ENCODE data around the gene UBA6.
"Not testable (repeated sequence)": the region's sequence is repeated elsewhere in the genome, so short reads cannot be mapped to it uniquely, and the experiment has no call there.

- TF ChIP-seq CTCF (IDR thresholded peaks at IDR 0.05; ENCODE audit: low read length); EZH2 (optimal IDR thresholded peaks at IDR 0.05; ENCODE audit: low read depth, low read length): not testable (repeated sequence)
Measured at GRCh38 chr4:67706682-67707081, 5.7 kb upstream of the UBA6 start.
